A673 (cell line): ENCODE data around the gene CENPL.

Source experiments
- CTCF ChIP-seq: fragments of 300-800, 200-600 bp; sonication (generic); conservative IDR thresholded peaks from 2 replicates; pipeline ENCODE4 v1.5.1; 2017; ENCODE audit warnings: low read depth, mild to moderate bottlenecking, antibody characterized with exemption, low read length, moderate library complexity, mixed read lengths
- EZH2 ChIP-seq: fragments of 200-600 bp; sonication (generic); IDR thresholded peaks from 2 replicates; pipeline ENCODE4 v1.6.1; 2017; ENCODE audit warnings: borderline replicate concordance, low read depth, mild to moderate bottlenecking, mixed read lengths, antibody characterized with exemption, low read length; ENCODE audit not compliant: poor library complexity, severe bottlenecking

GRCh38 chr1:173853074-173853473, 28.4 kb upstream of the CENPL start:
- no peak for TF ChIP-seq CTCF
- TF ChIP-seq EZH2 = no peak
